ENCODE measurements around the gene MAN2A1.
A peak's percentile ranks its signal among the peaks of the same experiment; 100 is the strongest.

MAN2A1 gene

GRCh38 chr5:109644829-109645228 is 44.9 kb upstream of the MAN2A1 start:
- TF ChIP-seq EZH2phosphoT487 (IDR thresholded peaks at IDR 0.05; ENCODE audit: low read length) (no peak), EZH2 (optimal IDR thresholded peaks at IDR 0.05; ENCODE audit: low read depth, low read length) (no peak), CTCF (IDR thresholded peaks at IDR 0.05; ENCODE audit: low read length) (no peak)
- H3F3A ChIP-seq (ENCODE audit: insufficient read depth, low read length): peaks cover 11% of the 10 kb centered on the region
- peaks cover 27% of the 10 kb centered on the region for H3K4me1 ChIP-seq (ENCODE audit: low read length)
- peak overlapping the region; percentile 65; the same call in 1 of the 2 replicates for H2AFZ ChIP-seq (ENCODE audit: low read length)
- H3K27me3 ChIP-seq (replicated peaks; ENCODE audit: insufficient read depth, low read length): no peaks in the 10 kb centered on the region
- no peak overlapping the region for H3K9ac ChIP-seq (ENCODE audit: low read length)
- no peaks in the 10 kb centered on the region for H3K9me3 ChIP-seq (replicated peaks; ENCODE audit: insufficient read depth, low read length)
- H3K36me3 ChIP-seq (replicated peaks; ENCODE audit: insufficient read depth, low read length): no peaks in the 10 kb centered on the region
- 0 out of 2 replicates have a peak overlapping the region, but pooled peaks have one; percentile 13 for H3K4me3 ChIP-seq (ENCODE audit: low read length)
- no peaks in the 10 kb centered on the region for H4K20me1 ChIP-seq (ENCODE audit: insufficient read depth, low read length)
- no peaks in the 10 kb centered on the region for H3K79me2 ChIP-seq (ENCODE audit: low read length)
- H3K4me2 ChIP-seq (ENCODE audit: low read depth, low read length): peak overlapping the region; percentile 66
- DNase-seq: no peak
- peak overlapping the region; percentile 47; the same call in 1 of the 2 replicates for H3K27ac ChIP-seq (ENCODE audit: low read length)
- no peaks in the 10 kb centered on the region for H3K9me2 ChIP-seq (replicated peaks; ENCODE audit: insufficient read depth, low read length)

GRCh38 chr5:109645707-109646192 is 44.0 kb upstream of the MAN2A1 start:
- Histone ChIP-seq H3K4me3 (ENCODE audit: low read length) (peak overlapping the region; percentile 13; the same call in 1 of the 2 replicates), H3K27ac (ENCODE audit: low read length) (peak overlapping the region; percentile 47; the same call in 1 of the 2 replicates), H3K36me3 (replicated peaks; ENCODE audit: insufficient read depth, low read length) (no peaks in the 10 kb centered on the region), H3K79me2 (ENCODE audit: low read length) (no peaks in the 10 kb centered on the region), H3K4me2 (ENCODE audit: low read depth, low read length) (peak overlapping the region; percentile 66), H3F3A (ENCODE audit: insufficient read depth, low read length) (peaks cover 11% of the 10 kb centered on the region), H3K9me2 (replicated peaks; ENCODE audit: insufficient read depth, low read length) (no peaks in the 10 kb centered on the region), H3K9ac (ENCODE audit: low read length) (no peak overlapping the region; the same call in 1 of the 2 replicates), H4K20me1 (ENCODE audit: insufficient read depth, low read length) (no peaks in the 10 kb centered on the region), H2AFZ (ENCODE audit: low read length) (peak overlapping the region; percentile 65), H3K27me3 (replicated peaks; ENCODE audit: insufficient read depth, low read length) (no peaks in the 10 kb centered on the region), H3K4me1 (ENCODE audit: low read length) (peaks cover 27% of the 10 kb centered on the region), H3K9me3 (replicated peaks; ENCODE audit: insufficient read depth, low read length) (no peaks in the 10 kb centered on the region)
- peak; percentile 61 for DNase-seq
- TF ChIP-seq EZH2 (optimal IDR thresholded peaks at IDR 0.05; ENCODE audit: low read depth, low read length) (no peak), EZH2phosphoT487 (IDR thresholded peaks at IDR 0.05; ENCODE audit: low read length) (no peak), CTCF (IDR thresholded peaks at IDR 0.05; ENCODE audit: low read length) (no peak)

- no peak overlapping the region for H2AFZ ChIP-seq (ENCODE audit: low read length)
- peaks cover 8% of the 10 kb centered on the region for H3F3A ChIP-seq (ENCODE audit: insufficient read depth, low read length)
- no peaks in the 10 kb centered on the region for H3K36me3 ChIP-seq (replicated peaks; ENCODE audit: insufficient read depth, low read length)
- H3K4me3 ChIP-seq (ENCODE audit: low read length): no peak overlapping the region
- H3K4me2 ChIP-seq (ENCODE audit: low read depth, low read length): no peak overlapping the region
- H3K79me2 ChIP-seq (ENCODE audit: low read length): no peaks in the 10 kb centered on the region
- DNase-seq: no peak
- H3K4me1 ChIP-seq (ENCODE audit: low read length): peaks cover 18% of the 10 kb centered on the region
- no peaks in the 10 kb centered on the region for H3K9me2 ChIP-seq (replicated peaks; ENCODE audit: insufficient read depth, low read length)
- H3K9ac ChIP-seq (ENCODE audit: low read length): no peak overlapping the region
- TF ChIP-seq EZH2 (optimal IDR thresholded peaks at IDR 0.05; ENCODE audit: low read depth, low read length): no peak
- no peak for TF ChIP-seq EZH2phosphoT487 (IDR thresholded peaks at IDR 0.05; ENCODE audit: low read length)
- no peaks in the 10 kb centered on the region for H3K27me3 ChIP-seq (replicated peaks; ENCODE audit: insufficient read depth, low read length)
- no peaks in the 10 kb centered on the region for H4K20me1 ChIP-seq (ENCODE audit: insufficient read depth, low read length)
- H3K9me3 ChIP-seq (replicated peaks; ENCODE audit: insufficient read depth, low read length): no peaks in the 10 kb centered on the region
- no peak overlapping the region for H3K27ac ChIP-seq (ENCODE audit: low read length)
Observed at GRCh38 chr5:109649318-109649717, 40.4 kb upstream of the MAN2A1 start.

GRCh38 chr5:109650493-109650892 is 39.2 kb upstream of the MAN2A1 start:
- Histone ChIP-seq H3K79me2 (ENCODE audit: low read length) (no peaks in the 10 kb centered on the region), H3F3A (ENCODE audit: insufficient read depth, low read length) (peaks cover 2% of the 10 kb centered on the region), H3K9me2 (replicated peaks; ENCODE audit: insufficient read depth, low read length) (no peaks in the 10 kb centered on the region), H3K36me3 (replicated peaks; ENCODE audit: insufficient read depth, low read length) (no peaks in the 10 kb centered on the region), H4K20me1 (ENCODE audit: insufficient read depth, low read length) (no peaks in the 10 kb centered on the region), H3K9ac (ENCODE audit: low read length) (no peak overlapping the region), H3K27ac (ENCODE audit: low read length) (no peak overlapping the region), H3K9me3 (replicated peaks; ENCODE audit: insufficient read depth, low read length) (no peaks in the 10 kb centered on the region), H3K4me2 (ENCODE audit: low read depth, low read length) (no peak overlapping the region), H3K4me1 (ENCODE audit: low read length) (peaks cover 6% of the 10 kb centered on the region), H3K27me3 (replicated peaks; ENCODE audit: insufficient read depth, low read length) (no peaks in the 10 kb centered on the region), H3K4me3 (ENCODE audit: low read length) (no peak overlapping the region), H2AFZ (ENCODE audit: low read length) (no peak overlapping the region)
- TF ChIP-seq EZH2 (optimal IDR thresholded peaks at IDR 0.05; ENCODE audit: low read depth, low read length) (no peak), CTCF (IDR thresholded peaks at IDR 0.05; ENCODE audit: low read length) (no peak), EZH2phosphoT487 (IDR thresholded peaks at IDR 0.05; ENCODE audit: low read length) (no peak)
- no peak for DNase-seq

All from MM.1S (cell line).